Activated CD8-positive, alpha-beta T cell treated with anti-CD3 and anti-CD28 coated beads for 36 hours (primary cell): ENCODE measurements around the gene UBE2H. TPM values are rescaled to one million over a fixed set of nuclear protein-coding genes. Genes with fewer than 3 reads are reported as not detected.

Experiments used
- ATAC-seq: fragments of 200-7000 bp; cut with Tn5 transposase; one replicate; pipeline ENCODE4 v1.10.0; 2021; ENCODE audit warnings: mild to moderate bottlenecking, moderate library complexity
- CTCF ChIA-PET: fragments of 350-600 bp; sonication (Branson Sonifier 250); formaldehyde crosslinking; loops from one replicate; lab custom pipeline; 2021; ENCODE audit warnings: antibody characterized with exemption; lab: Charles Lee
- POLR2A ChIA-PET: fragments of 350-600 bp; sonication (Branson Sonifier 250); formaldehyde crosslinking; loops from one replicate; lab custom pipeline; 2021; ENCODE audit warnings: antibody characterized with exemption; lab: Charles Lee
- DNase-seq: peaks from one replicate; pipeline ENCODE4 v3.0.0-alpha.2; 2020
- H3K27ac Mint-ChIP-seq: one replicate; pipeline ENCODE4 v1.8.0; 2021; ENCODE audit warnings: mild to moderate bottlenecking, mixed read lengths
- H3K27me3 Mint-ChIP-seq: one replicate; pipeline ENCODE4 v1.8.0; 2021; ENCODE audit warnings: mixed read lengths
- H3K36me3 Mint-ChIP-seq: one replicate; pipeline ENCODE4 v1.8.0; 2021; ENCODE audit warnings: low read depth, mixed read lengths
- H3K4me1 Mint-ChIP-seq: one replicate; pipeline ENCODE4 v1.8.0; 2021; ENCODE audit warnings: low read depth, mixed read lengths
- H3K4me3 Mint-ChIP-seq: one replicate; pipeline ENCODE4 v1.8.0; 2021; ENCODE audit warnings: mild to moderate bottlenecking, moderate library complexity, mixed read lengths
- H3K9me3 Mint-ChIP-seq: one replicate; pipeline ENCODE4 v1.8.0; 2021; ENCODE audit warnings: mixed read lengths
- CTCF ChIP-seq: fragments of 200-600 bp; IDR thresholded peaks from one replicate; pipeline ENCODE4 v1.8.0; 2022; ENCODE audit warnings: antibody characterized with exemption, mild to moderate bottlenecking
- intact Hi-C: fragments of 100-400 bp; cut with micrococcal nuclease; formaldehyde crosslinking; loops from one replicate; pipeline ENCODE4 v1.10.0; 2022
- total RNA-seq, 2 experiments: library from RNA; stranded (reverse); gene quantifications; one replicate each; pipeline ENCODE4 v1.2.3, GENCODE V29; 2021

The UBE2H gene
- total RNA-seq, 2 experiments from 2014 or later: 22.4 to 22.6 TPM

GRCh38 chr7:129950933-129951225, 1.9 kb downstream of the UBE2H start:
- Mint-ChIP-seq H3K4me1 (peaks cover 25% of the 10 kb centered on the region), H3K4me3 (no peak overlapping the region), H3K27me3 (no peaks in the 10 kb centered on the region), H3K36me3 (peaks cover 2% of the 10 kb centered on the region), H3K27ac (no peak overlapping the region), H3K9me3 (no peaks in the 10 kb centered on the region)
- intact Hi-C loops: no loop called here
- ATAC-seq (no peak), DNase-seq (no peak)
- no peak for TF ChIP-seq CTCF
- ChIA-PET CTCF (interaction anchor here (1.1 to 2.1 kb wide), 3 partner anchors 60 to 583 kb away, joined by 3 to 7 read pairs (median 3); no protein-coding TSS in a partner anchor), POLR2A (no interaction called here)

DNA sequence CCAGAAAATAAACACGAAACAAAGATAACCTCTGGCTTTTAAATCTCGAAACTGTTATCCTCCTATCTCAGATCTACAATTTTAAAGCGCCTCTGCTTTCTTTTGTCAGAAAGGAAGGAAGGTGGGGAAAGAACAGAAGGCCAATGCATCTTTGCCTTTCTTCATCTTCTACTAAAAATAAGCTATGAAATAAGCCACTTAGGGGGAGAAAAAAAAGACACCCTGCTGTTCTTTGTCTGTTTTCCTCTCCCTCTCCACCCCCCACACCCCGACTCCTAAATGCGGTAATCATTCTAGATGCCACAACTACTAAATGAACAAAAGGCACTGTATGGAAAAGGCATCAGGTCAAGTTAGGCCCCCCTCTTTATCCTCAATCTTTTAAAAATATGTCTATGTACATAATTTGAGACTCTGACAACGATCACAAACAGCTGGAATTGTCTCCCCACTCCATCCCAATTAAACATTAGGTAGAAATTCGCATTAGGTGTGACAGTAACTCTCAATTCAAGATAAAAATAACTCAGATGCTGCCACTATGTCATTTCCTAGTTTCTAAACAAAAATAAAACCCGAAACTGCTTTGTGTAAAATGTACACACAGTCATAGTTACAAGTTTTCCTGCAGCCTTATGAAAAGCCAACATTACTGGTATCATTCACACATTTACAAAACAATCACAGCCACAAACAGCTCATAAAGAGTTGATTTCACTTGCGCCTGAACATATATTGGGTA, 2.4 kb downstream of the UBE2H start:
- Mint-ChIP-seq H3K4me1 (peaks cover 22% of the 10 kb centered on the region), H3K27ac (no peak overlapping the region), H3K36me3 (peaks cover 2% of the 10 kb centered on the region), H3K27me3 (no peaks in the 10 kb centered on the region), H3K4me3 (no peak overlapping the region), H3K9me3 (no peaks in the 10 kb centered on the region)
- no peak for ATAC-seq
- intact Hi-C loops: no loop called here
- ChIA-PET CTCF (interaction anchor here (1.1 to 2.1 kb wide), 3 partner anchors 61 to 582 kb away, joined by 3 to 7 read pairs (median 3); no protein-coding TSS in a partner anchor), POLR2A (no interaction called here)
- TF ChIP-seq CTCF: no peak
- DNase-seq: peak; percentile 13

GRCh38 chr7:129949292-129950133, 3.2 kb downstream of the UBE2H start:
- Mint-ChIP-seq H3K27ac (no peak overlapping the region), H3K27me3 (no peaks in the 10 kb centered on the region), H3K9me3 (no peaks in the 10 kb centered on the region), H3K4me1 (peaks cover 28% of the 10 kb centered on the region), H3K4me3 (no peak overlapping the region), H3K36me3 (peaks cover 6% of the 10 kb centered on the region)
- DNase-seq (peak; percentile 41), ATAC-seq (peak; percentile 55)
- ChIA-PET CTCF (interaction anchor here (1.0 to 2.3 kb wide), 6 partner anchors 10 to 581 kb away, joined by 3 to 8 read pairs (median 3); no protein-coding TSS in a partner anchor), POLR2A (interaction anchor here (0.7 kb wide), 1 partner anchor 96 kb away, joined by 3 read pairs; no protein-coding TSS in a partner anchor)
- intact Hi-C loops: loop anchor here (5.0 kb wide), 1 partner anchor 63 kb away; no protein-coding TSS in a partner anchor
- no peak for TF ChIP-seq CTCF

DNA sequence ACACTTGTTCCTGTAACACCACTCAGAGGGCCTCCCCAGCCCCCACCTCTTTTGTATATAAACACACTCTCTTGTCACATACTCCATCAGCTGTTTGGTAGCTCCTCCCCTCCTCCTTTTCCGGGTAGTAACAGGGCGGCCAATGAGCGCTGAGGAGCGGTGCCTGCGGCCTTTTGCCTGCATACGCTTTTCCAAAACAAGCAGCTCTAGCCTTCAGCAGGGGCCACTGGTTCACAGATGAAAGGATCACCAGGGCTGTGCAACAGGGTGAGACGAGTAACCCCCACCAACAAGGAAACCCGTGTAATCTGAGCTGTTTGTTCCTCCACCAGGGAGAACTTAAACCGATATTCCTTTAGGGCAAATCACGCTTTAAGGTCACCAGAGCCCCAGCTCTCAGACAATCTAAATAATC, 3.9 kb downstream of the UBE2H start:
- Mint-ChIP-seq H3K27me3 (no peaks in the 10 kb centered on the region), H3K4me1 (peaks cover 28% of the 10 kb centered on the region), H3K27ac (no peak overlapping the region), H3K36me3 (peaks cover 6% of the 10 kb centered on the region), H3K9me3 (no peaks in the 10 kb centered on the region), H3K4me3 (no peak overlapping the region)
- DNase-seq: peak; percentile 93
- intact Hi-C loops: loop anchor here (5.0 kb wide), 1 partner anchor 63 kb away; no protein-coding TSS in a partner anchor
- no peak for TF ChIP-seq CTCF
- CTCF ChIA-PET: interaction anchor here (1.0 to 2.3 kb wide), 5 partner anchors 11 to 124 kb away, joined by 3 to 8 read pairs (median 3); no protein-coding TSS in a partner anchor
- POLR2A ChIA-PET: interaction anchor here (0.7 kb wide), 1 partner anchor 96 kb away, joined by 3 read pairs; no protein-coding TSS in a partner anchor
- ATAC-seq: peak; percentile 64
